Panc1 (cell line): Measurements from ENCODE around the gene ANP32E.

Experiments
- POLR2AphosphoS5 ChIP-seq: IDR thresholded peaks from 2 replicates; pipeline ENCODE4 v1.6.1; 2012; ENCODE audit warnings: mild to moderate bottlenecking, low read depth, low read length, moderate library complexity
- SIN3A ChIP-seq: IDR thresholded peaks from 2 replicates; pipeline ENCODE4 v1.6.1; 2012; ENCODE audit warnings: low read depth, mild to moderate bottlenecking, low read length, moderate library complexity, borderline replicate concordance; ENCODE audit not compliant: insufficient read depth
- TCF7L2 ChIP-seq: IDR thresholded peaks from 2 replicates; pipeline ENCODE4 v1.6.1; 2011; ENCODE audit warnings: mild to moderate bottlenecking, low read depth, low read length, inconsistent platforms
- TF ChIP-seq, protein P1 (sequence below): fragments of 450-650 bp; IDR thresholded peaks from 2 replicates; pipeline ENCODE4 v1.5.1; 2017; ENCODE audit warnings: mild to moderate bottlenecking
- TF ChIP-seq, protein P2 (sequence below), 2 experiments: IDR thresholded peaks; 2 replicates each; pipeline ENCODE4 v1.6.1; 2011 to 2012; ENCODE audit warnings: low read depth in 2 of 2, control low read depth in 1 of 2, low read length in 1 of 2, mild to moderate bottlenecking in 1 of 2, moderate library complexity in 1 of 2; ENCODE audit not compliant: insufficient read depth in 1 of 2

DNA sequence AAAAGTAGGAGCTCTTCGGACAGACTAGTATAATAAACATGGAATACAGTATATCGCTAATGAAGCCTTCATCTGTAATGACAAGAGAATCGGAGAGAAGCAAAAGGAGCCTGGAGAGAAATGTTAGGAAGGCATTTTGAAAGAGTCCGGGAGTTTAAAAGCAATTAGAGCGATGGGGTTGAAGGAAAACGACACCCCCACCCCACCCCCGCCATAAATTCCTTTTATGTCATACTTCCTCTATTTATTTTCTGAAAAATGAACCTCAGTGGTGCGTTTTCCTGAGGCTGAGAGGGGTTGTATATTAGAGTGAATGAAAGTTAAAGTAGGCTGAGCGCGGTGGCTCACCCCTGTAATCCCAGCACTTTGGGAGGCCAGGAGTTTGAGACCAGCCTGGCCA lies 33.5 kb upstream of the ANP32E start:
- TF ChIP-seq, protein P1, sequence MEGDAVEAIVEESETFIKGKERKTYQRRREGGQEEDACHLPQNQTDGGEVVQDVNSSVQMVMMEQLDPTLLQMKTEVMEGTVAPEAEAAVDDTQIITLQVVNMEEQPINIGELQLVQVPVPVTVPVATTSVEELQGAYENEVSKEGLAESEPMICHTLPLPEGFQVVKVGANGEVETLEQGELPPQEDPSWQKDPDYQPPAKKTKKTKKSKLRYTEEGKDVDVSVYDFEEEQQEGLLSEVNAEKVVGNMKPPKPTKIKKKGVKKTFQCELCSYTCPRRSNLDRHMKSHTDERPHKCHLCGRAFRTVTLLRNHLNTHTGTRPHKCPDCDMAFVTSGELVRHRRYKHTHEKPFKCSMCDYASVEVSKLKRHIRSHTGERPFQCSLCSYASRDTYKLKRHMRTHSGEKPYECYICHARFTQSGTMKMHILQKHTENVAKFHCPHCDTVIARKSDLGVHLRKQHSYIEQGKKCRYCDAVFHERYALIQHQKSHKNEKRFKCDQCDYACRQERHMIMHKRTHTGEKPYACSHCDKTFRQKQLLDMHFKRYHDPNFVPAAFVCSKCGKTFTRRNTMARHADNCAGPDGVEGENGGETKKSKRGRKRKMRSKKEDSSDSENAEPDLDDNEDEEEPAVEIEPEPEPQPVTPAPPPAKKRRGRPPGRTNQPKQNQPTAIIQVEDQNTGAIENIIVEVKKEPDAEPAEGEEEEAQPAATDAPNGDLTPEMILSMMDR, result no peak
- no peak for TF ChIP-seq POLR2AphosphoS5
- TF ChIP-seq SIN3A, result no peak
- no peak for TF ChIP-seq TCF7L2
- TF ChIP-seq, protein P2, sequence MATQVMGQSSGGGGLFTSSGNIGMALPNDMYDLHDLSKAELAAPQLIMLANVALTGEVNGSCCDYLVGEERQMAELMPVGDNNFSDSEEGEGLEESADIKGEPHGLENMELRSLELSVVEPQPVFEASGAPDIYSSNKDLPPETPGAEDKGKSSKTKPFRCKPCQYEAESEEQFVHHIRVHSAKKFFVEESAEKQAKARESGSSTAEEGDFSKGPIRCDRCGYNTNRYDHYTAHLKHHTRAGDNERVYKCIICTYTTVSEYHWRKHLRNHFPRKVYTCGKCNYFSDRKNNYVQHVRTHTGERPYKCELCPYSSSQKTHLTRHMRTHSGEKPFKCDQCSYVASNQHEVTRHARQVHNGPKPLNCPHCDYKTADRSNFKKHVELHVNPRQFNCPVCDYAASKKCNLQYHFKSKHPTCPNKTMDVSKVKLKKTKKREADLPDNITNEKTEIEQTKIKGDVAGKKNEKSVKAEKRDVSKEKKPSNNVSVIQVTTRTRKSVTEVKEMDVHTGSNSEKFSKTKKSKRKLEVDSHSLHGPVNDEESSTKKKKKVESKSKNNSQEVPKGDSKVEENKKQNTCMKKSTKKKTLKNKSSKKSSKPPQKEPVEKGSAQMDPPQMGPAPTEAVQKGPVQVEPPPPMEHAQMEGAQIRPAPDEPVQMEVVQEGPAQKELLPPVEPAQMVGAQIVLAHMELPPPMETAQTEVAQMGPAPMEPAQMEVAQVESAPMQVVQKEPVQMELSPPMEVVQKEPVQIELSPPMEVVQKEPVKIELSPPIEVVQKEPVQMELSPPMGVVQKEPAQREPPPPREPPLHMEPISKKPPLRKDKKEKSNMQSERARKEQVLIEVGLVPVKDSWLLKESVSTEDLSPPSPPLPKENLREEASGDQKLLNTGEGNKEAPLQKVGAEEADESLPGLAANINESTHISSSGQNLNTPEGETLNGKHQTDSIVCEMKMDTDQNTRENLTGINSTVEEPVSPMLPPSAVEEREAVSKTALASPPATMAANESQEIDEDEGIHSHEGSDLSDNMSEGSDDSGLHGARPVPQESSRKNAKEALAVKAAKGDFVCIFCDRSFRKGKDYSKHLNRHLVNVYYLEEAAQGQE (IDR thresholded peaks at IDR 0.05; ENCODE audit: insufficient read depth in 1 of 2, low read depth in 2 of 2, low read length in 1 of 2), result no peak
